ENCODE measurements around the gene ITGBL1. TPM values are rescaled to one million over a fixed set of nuclear protein-coding genes. Genes with fewer than 3 reads are reported as not detected.

The ITGBL1 gene
- total and polyA plus RNA-seq, 2 of the 8 experiments (the other 6 are each of a cell fraction or from before 2014, with no cell fraction given), result not detected

- no peak overlapping the region for H2AK5ac ChIP-seq (ENCODE audit: low read depth, low read length)
- no peaks in the 10 kb centered on the region for H4K20me1 ChIP-seq (replicated peaks in 1 of 2; ENCODE audit: control insufficient read depth in 1 of 2, insufficient read depth in 2 of 2, low read length in 2 of 2)
- H3K4me3 ChIP-seq (ENCODE audit: extremely low read depth in 1 of 4, insufficient read depth in 2 of 4, low read depth in 3 of 4, low read length in 4 of 4), result no peak overlapping the region
- no peaks in the 10 kb centered on the region for H3K9me3 ChIP-seq (ENCODE audit: insufficient read depth in 2 of 2, low read depth in 1 of 2, low read length in 1 of 2)
- TF ChIP-seq HDAC2 (IDR thresholded peaks at IDR 0.05; ENCODE audit: borderline replicate concordance in 1 of 2, low read depth in 2 of 2, low read length in 2 of 2) (no peak), YY1 (IDR thresholded peaks at IDR 0.05; ENCODE audit: low read depth, low read length) (no peak), E2F6 (IDR thresholded peaks at IDR 0.05) (no peak), TCF12 (IDR thresholded peaks at IDR 0.05; ENCODE audit: low read depth, low read length) (no peak), CHD2 (IDR thresholded peaks at IDR 0.05; ENCODE audit: low read length) (no peak)
- no peak overlapping the region for H2BK15ac ChIP-seq (ENCODE audit: low read length)
- H3K9ac ChIP-seq (replicated peaks in 1 of 4; ENCODE audit: extremely low read depth in 1 of 4, low read depth in 3 of 4, low read length in 3 of 4), result no peak overlapping the region
- H3K4me2 ChIP-seq (ENCODE audit: insufficient read depth in 1 of 2, low read depth in 2 of 2, low read length in 2 of 2), result no peak overlapping the region
- no peak overlapping the region for H2BK20ac ChIP-seq (ENCODE audit: low read length)
- no peaks in the 10 kb centered on the region for H3K36me3 ChIP-seq (ENCODE audit: control insufficient read depth in 2 of 4, insufficient read depth in 4 of 4, low read length in 3 of 4)
- H3K79me2 ChIP-seq (ENCODE audit: control insufficient read depth in 1 of 2, insufficient read depth in 2 of 2, low read length in 2 of 2), result no peaks in the 10 kb centered on the region
- H3K27ac ChIP-seq (ENCODE audit: low read depth, low read length), result no peak overlapping the region
- POLR2A ChIA-PET (ENCODE audit: partially characterized antibody), result no interaction called here
- no peak overlapping the region for H3K23ac ChIP-seq (ENCODE audit: insufficient read length)
- H3K18ac ChIP-seq (ENCODE audit: extremely low read depth, low read length), result no peak overlapping the region
- CTCF ChIA-PET (ENCODE audit: partially characterized antibody), result interaction anchor here (1.1 kb wide), 1 partner anchor 8 kb away, joined by 3 read pairs; no protein-coding TSS in a partner anchor
- no peak overlapping the region for H4K5ac ChIP-seq (ENCODE audit: insufficient read length, low read depth, low read length)
- no peak for DNase-seq (ENCODE audit: low read depth in 1 of 2, low spot score in 2 of 2)
- WGBS, 2 experiments (ENCODE audit: extremely low coverage in 1 of 2, insufficient coverage in 1 of 2, insufficient read length in 1 of 2, insufficient replicate concordance in 2 of 2, low coverage in 1 of 2, low lambda C conversion rate in 2 of 2, missing lambda C conversion rate in 1 of 2), result 78% methylated on average over 1 of the region's 1 CpG; no CpG with 5 or more reads in 1 of the 2 experiments
- no peak overlapping the region for H2BK120ac ChIP-seq (replicated peaks; ENCODE audit: low read depth, low read length)
- H3K79me1 ChIP-seq (ENCODE audit: low read depth, low read length), result no peaks in the 10 kb centered on the region
- H3K23me2 ChIP-seq (ENCODE audit: low read depth, low read length), result no peaks in the 10 kb centered on the region
- no peak overlapping the region for H3K4ac ChIP-seq (replicated peaks; ENCODE audit: insufficient read length, low read depth, low read length)
- no peak overlapping the region for H3K14ac ChIP-seq (ENCODE audit: insufficient read length)
- H2AFZ ChIP-seq (ENCODE audit: low read length), result no peak overlapping the region
- no peak overlapping the region for H2BK5ac ChIP-seq (ENCODE audit: low read depth, low read length)
- H3K4me1 ChIP-seq (replicated peaks in 1 of 4; ENCODE audit: control insufficient read depth in 3 of 4, insufficient read depth in 4 of 4, low read length in 3 of 4), result peaks cover 0 to 2% (median 0%) of the 10 kb centered on the region in 4 experiments; a peak in 2 of 7 replicates
- FAIRE-seq, result no peak
- H4K91ac ChIP-seq (replicated peaks; ENCODE audit: insufficient read length, low read length), result no peak overlapping the region
- H4K8ac ChIP-seq (ENCODE audit: extremely low read depth, insufficient read depth, low read length), result no peak overlapping the region
- no peak overlapping the region for H2BK12ac ChIP-seq (ENCODE audit: low read depth, low read length)
- H3K56ac ChIP-seq (replicated peaks; ENCODE audit: insufficient read length, low read depth, low read length), result no peak overlapping the region
- H3K27me3 ChIP-seq (replicated peaks in 1 of 4; ENCODE audit: control insufficient read depth in 3 of 4, extremely low read depth in 1 of 4, insufficient read depth in 3 of 4, low read length in 3 of 4), result no peaks in the 10 kb centered on the region
Measured at GRCh38 chr13:101749584-101749983, 297.1 kb downstream of the ITGBL1 start.
